HepG2 (cell line): ENCODE measurements around the gene RAPGEF6. TPM values are rescaled to one million over a fixed set of nuclear protein-coding genes. Genes with fewer than 3 reads are reported as not detected.

Experiments used
- ATAC-seq: fragments of 200-7000 bp; cut with Tn5 transposase; 3 replicates; pipeline ENCODE4 v1.9.1; 2020; ENCODE audit warnings: mild to moderate bottlenecking, moderate library complexity
- BruUV-seq: library from RNA; stranded (reverse); fragments of 400-500 nt; replicated peaks from 2 replicates; lab custom pipeline; 2021; lab: Mats Ljungman, UMichigan
- CTCF ChIA-PET: fragments of 300-600 bp; formaldehyde crosslinking; extraction: SDS; loops from one replicate; lab custom pipeline; 2021; ENCODE audit warnings: low total read pairs, inconsistent platforms, low intra/inter-chr PET ratio; lab: Yijun Ruan, JAX
- POLR2A ChIA-PET: fragments of 350-600 bp; sonication (Branson Sonifier 250); formaldehyde crosslinking; loops from one replicate; lab custom pipeline; 2020; ENCODE audit warnings: antibody characterized with exemption, inconsistent platforms; lab: Yijun Ruan, JAX
- DNase-seq: peaks from one replicate; pipeline ENCODE4 v3.0.0-alpha.2; 2015; ENCODE audit warnings: low spot score
- FAIRE-seq: peaks from 3 replicates; lab custom pipeline; 2011; peaks lifted over from hg19 to GRCh38; lab: Jason Lieb, UNC
- H2AFZ ChIP-seq: one replicate; pipeline ENCODE4 v1.6.1; 2011; ENCODE audit warnings: low read length, inconsistent platforms
- H3K27ac ChIP-seq: fragments of 300-600 bp; 3 replicates; pipeline ENCODE4 v1.8.0; 2011; ENCODE audit warnings: mixed run types, mild to moderate bottlenecking, mixed read lengths, low read length, inconsistent platforms; ENCODE audit not compliant: insufficient read depth; ENCODE audit errors: extremely low read length
- H3K27me3 ChIP-seq, 2 experiments: fragments of 200-600 bp in 1 of 2; 2 replicates in 1 of 2; 3 replicates in 1 of 2; pipeline versions ENCODE4 v1.6.0 to v1.8.0; 2011; ENCODE audit warnings: low read length in 2 of 2, mild to moderate bottlenecking in 2 of 2, moderate library complexity in 2 of 2, inconsistent platforms in 1 of 2; ENCODE audit not compliant: insufficient read depth in 2 of 2, control insufficient read depth in 1 of 2
- H3K36me3 ChIP-seq, 2 experiments: fragments of 200-600 bp in 1 of 2; replicated peaks in 1 of 2; 2 replicates in 1 of 2; 3 replicates in 1 of 2; pipeline versions ENCODE4 v1.5.1 to v1.8.0; 2011; ENCODE audit warnings: low read length in 2 of 2, inconsistent platforms in 1 of 2; ENCODE audit not compliant: insufficient read depth in 2 of 2, control insufficient read depth in 1 of 2
- H3K4me1 ChIP-seq: 2 replicates; pipeline ENCODE4 v1.5.1; 2012; ENCODE audit warnings: low read length, inconsistent platforms; ENCODE audit not compliant: insufficient read depth
- H3K4me2 ChIP-seq: 2 replicates; pipeline ENCODE4 v1.6.0; 2011; ENCODE audit warnings: low read depth, low read length, inconsistent platforms
- H3K4me3 ChIP-seq, 3 experiments: fragments of 200-600 bp in 1 of 3; sonication (generic), shearing (Covaris generic) in 1 of 3; replicated peaks in 1 of 3; 2 replicates each; pipeline ENCODE4 v1.5.1; 2011 to 2016; ENCODE audit warnings: low read length in 3 of 3, inconsistent platforms in 2 of 3, low read depth in 2 of 3, mild to moderate bottlenecking in 2 of 3, control low read depth in 1 of 3, mixed read lengths in 1 of 3; ENCODE audit not compliant: insufficient read depth in 1 of 3
- H3K79me2 ChIP-seq: one replicate; pipeline ENCODE4 v1.6.1; 2011; ENCODE audit warnings: low read length, inconsistent platforms; ENCODE audit not compliant: insufficient read depth
- H3K9ac ChIP-seq: 2 replicates; pipeline ENCODE4 v1.6.0; 2011; ENCODE audit warnings: mild to moderate bottlenecking, low read depth, low read length, inconsistent platforms; ENCODE audit not compliant: insufficient read depth
- H3K9me3 ChIP-seq: 2 replicates; pipeline ENCODE4 v1.5.1; 2012; ENCODE audit warnings: mild to moderate bottlenecking, low read length
- H4K20me1 ChIP-seq: 2 replicates; pipeline ENCODE4 v1.6.0; 2011; ENCODE audit warnings: inconsistent platforms, mild to moderate bottlenecking, low read length, moderate library complexity; ENCODE audit not compliant: insufficient read depth
- KLF16 ChIP-seq, 2 experiments: sonication (generic) in 1 of 2; formaldehyde crosslinking in 1 of 2; IDR thresholded peaks; 2 replicates each; pipeline versions ENCODE4 v1.6.1 to v1.8.0; 2016 to 2023; ENCODE audit warnings: missing genetic modification reagents in 2 of 2, missing compliant biosample characterization in 1 of 2
- MAZ ChIP-seq, 2 experiments: sonication (generic) in 1 of 2; formaldehyde crosslinking in 1 of 2; IDR thresholded peaks; 2 replicates each; pipeline versions ENCODE4 v1.5.0 to v1.6.1; 2012 to 2020; ENCODE audit warnings: low read depth in 2 of 2, mild to moderate bottlenecking in 2 of 2, borderline replicate concordance in 1 of 2, improper control_type of control experiment in 1 of 2, low read length in 1 of 2, missing genetic modification reagents in 1 of 2, moderate library complexity in 1 of 2
- RARG ChIP-seq: sonication (generic); formaldehyde crosslinking; IDR thresholded peaks from 2 replicates; pipeline ENCODE4 v1.4.0; 2020; ENCODE audit warnings: low read depth, mild to moderate bottlenecking, missing genetic modification reagents
- RBM22 ChIP-seq: fragments of 200-400 bp; formaldehyde crosslinking; optimal IDR thresholded peaks from 2 replicates; pipeline ENCODE3; 2017; ENCODE audit warnings: mild to moderate bottlenecking, low read length, moderate library complexity
- ZBTB43 ChIP-seq: sonication (generic); formaldehyde crosslinking; conservative IDR thresholded peaks from 2 replicates; pipeline ENCODE4 v1.4.0; 2020; ENCODE audit warnings: missing genetic modification reagents
- ZC3H4 ChIP-seq: sonication (generic); formaldehyde crosslinking; IDR thresholded peaks from 2 replicates; pipeline ENCODE4 v1.4.0; 2020; ENCODE audit warnings: missing genetic modification reagents, borderline replicate concordance
- ZNF260 ChIP-seq: sonication (generic); formaldehyde crosslinking; IDR thresholded peaks from 2 replicates; pipeline ENCODE4 v1.4.0; 2020; ENCODE audit warnings: missing genetic modification reagents, low read depth, mild to moderate bottlenecking, borderline replicate concordance
- ZNF441 ChIP-seq: sonication (generic); formaldehyde crosslinking; IDR thresholded peaks from 2 replicates; pipeline ENCODE4 v1.7.0; 2021; ENCODE audit warnings: missing genetic modification reagents, borderline replicate concordance
- ZNF576 ChIP-seq: sonication (generic); formaldehyde crosslinking; IDR thresholded peaks from 2 replicates; pipeline ENCODE4 v1.4.0; 2020; ENCODE audit warnings: mild to moderate bottlenecking, missing genetic modification reagents
- WGBS: methylation state at CpG from one replicate; pipeline ENCODE4 v1.1.6; 2017; ENCODE audit warnings: low lambda C conversion rate; 5-methylcytosine and 5-hydroxymethylcytosine counted together
- in situ Hi-C: cut with HindIII; loops from 2 replicates; pipeline ENCODE4 v1.10.0; 2017; ENCODE audit warnings: low pct_unique_long_range_greater_than_20kb; ENCODE audit not compliant: extremely low pct_ligation_motif_present
- intact Hi-C: fragments of 100-400 bp; cut with micrococcal nuclease; formaldehyde crosslinking; loops from one replicate; pipeline ENCODE4 v1.10.0; 2022; ENCODE audit not compliant: unreplicated experiment
- polyA plus RNA-seq, 8 experiments: library from polyadenylated mRNA; depleted of rRNA in 3 of 8; stranded (reverse) in 7 of 8; unstranded in 1 of 8; fragments of >200 nt; fragmentation: Illumina TruSeq in 4 of 8; extraction: Trizol in 4 of 8; gene quantifications; 2 replicates each; pipeline versions ENCODE4 v1.2.1 to v1.2.3, GENCODE V29; 2011 to 2016; ENCODE audit warnings: low read depth in 4 of 8, missing spikeins in 1 of 8, mixed read lengths in 1 of 8; ENCODE audit not compliant: insufficient read depth in 1 of 8
- total RNA-seq, 5 experiments: library from RNA; depleted of rRNA; stranded (reverse); fragments of >200 nt; fragmentation: Illumina TruSeq; extraction: Trizol; gene quantifications; 2 replicates each; pipeline ENCODE4 v1.2.3, GENCODE V29; 2016; ENCODE audit warnings: low read depth in 1 of 5

Gene RAPGEF6
- total and polyA plus RNA-seq, 2 of the 13 experiments (the other 11 are each of a cell fraction or from before 2014, with no cell fraction given): 7.7 to 24.6 TPM

GRCh38 chr5:131416729-131417128 lies 218.3 kb downstream of the RAPGEF6 start:
- POLR2A ChIA-PET: no interaction called here
- no peaks in the 10 kb centered on the region for H4K20me1 ChIP-seq
- intact Hi-C loops: loop anchor here (1.0 kb wide), 3 partner anchors 252 to 545 kb away; no protein-coding TSS in a partner anchor
- H3K79me2 ChIP-seq: no peaks in the 10 kb centered on the region
- peaks cover 3 to 12% of the 10 kb centered on the region in 2 experiments; a peak in 2 of 5 replicates for H3K36me3 ChIP-seq
- 90% methylated on average over 3 of the region's 3 CpGs for WGBS
- TF ChIP-seq MAZ (IDR thresholded peaks at IDR 0.05; ENCODE audit: borderline replicate concordance, low read depth, low read length): no peak
- no peak for TF ChIP-seq MAZ (CRISPR knock-in tag; IDR thresholded peaks at IDR 0.05; ENCODE audit: low read depth)
- no peak for TF ChIP-seq ZC3H4 (CRISPR knock-in tag)
- in situ Hi-C loops: no loop called here
- BruUV-seq: no TSS peak
- H3K4me1 ChIP-seq: no peaks in the 10 kb centered on the region
- no peak for FAIRE-seq
- CTCF ChIA-PET: interaction anchor here (1.4 to 2.5 kb wide), 2 partner anchors 251 to 545 kb away, joined by 6 to 9 read pairs; partner anchors contain the start of gene HINT1
- no peak overlapping the region for H2AFZ ChIP-seq
- H3K9ac ChIP-seq: no peak overlapping the region
- H3K4me2 ChIP-seq: no peak overlapping the region
- no peak overlapping the region for H3K4me3 ChIP-seq
- no peaks in the 10 kb centered on the region for H3K9me3 ChIP-seq
- ATAC-seq: no peak
- no peak overlapping the region for H3K27ac ChIP-seq
- no peaks in the 10 kb centered on the region for H3K27me3 ChIP-seq
- DNase-seq: no peak

GRCh38 chr5:131413605-131414559 lies 221.1 kb downstream of the RAPGEF6 start:
- POLR2A ChIA-PET: no interaction called here
- in situ Hi-C loops: no loop called here

More at GRCh38 chr5:131413605-131414559, 221.1 kb downstream of the RAPGEF6 start:
- H3K27me3 ChIP-seq: no peaks in the 10 kb centered on the region
- no peak for DNase-seq
- TF ChIP-seq RBM22: peak; percentile 37
- TF ChIP-seq ZNF576: no peak
- no peak for TF ChIP-seq KLF16 (CRISPR knock-in tag; IDR thresholded peaks at IDR 0.05)
- TF ChIP-seq RARG (CRISPR knock-in tag): no peak
- TF ChIP-seq ZNF260 (CRISPR knock-in tag): no peak
- no peak for TF ChIP-seq ZNF441
- no peak for TF ChIP-seq ZBTB43 (CRISPR knock-in tag)
- no peak for ATAC-seq
- no peak overlapping the region for H2AFZ ChIP-seq
- no peak overlapping the region for H3K27ac ChIP-seq
- no peaks in the 10 kb centered on the region for H3K4me1 ChIP-seq
- CTCF ChIA-PET: no interaction called here
- H3K9me3 ChIP-seq: no peaks in the 10 kb centered on the region
- H3K9ac ChIP-seq: no peak overlapping the region
- WGBS: 99% methylated on average over 4 of the region's 4 CpGs
- H3K4me3 ChIP-seq: no peak overlapping the region
- no peak overlapping the region for H3K4me2 ChIP-seq
- FAIRE-seq: no peak
- BruUV-seq: no TSS peak
- intact Hi-C loops: no loop called here
- H4K20me1 ChIP-seq: no peaks in the 10 kb centered on the region
- no peaks in the 10 kb centered on the region for H3K79me2 ChIP-seq
- peaks cover 3 to 9% of the 10 kb centered on the region in 2 experiments; a peak in 2 of 5 replicates for H3K36me3 ChIP-seq
